Keratinocyte (primary cell): ENCODE measurements around the gene SAMHD1. TPM values are rescaled to one million over a fixed set of nuclear protein-coding genes. Genes with fewer than 3 reads are reported as not detected.
"Not testable (repeated sequence)": the region's sequence is repeated elsewhere in the genome, so short reads cannot be mapped to it uniquely, and the experiment has no call there.

ENCODE experiments used
- DNase-seq: peaks from one replicate; pipeline ENCODE4 v3.0.0-alpha.2; 2011; ENCODE audit warnings: low read depth, missing footprints, low spot score
- FAIRE-seq: peaks from 2 replicates; lab custom pipeline; 2011; peaks lifted over from hg19 to GRCh38; lab: Jason Lieb, UNC
- H2AFZ ChIP-seq: 2 replicates; pipeline ENCODE4 v1.6.0; 2012; ENCODE audit warnings: low read length, control low read depth, inconsistent platforms; ENCODE audit not compliant: control insufficient read depth
- H3K27ac ChIP-seq: 2 replicates; pipeline ENCODE4 v1.5.1; 2011; ENCODE audit warnings: low read length; ENCODE audit not compliant: control insufficient read depth, insufficient read depth
- H3K27me3 ChIP-seq: 3 replicates; pipeline ENCODE4 v1.6.0; 2011; ENCODE audit warnings: low read length; ENCODE audit not compliant: control insufficient read depth, insufficient read depth; ENCODE audit errors: extremely low read depth
- H3K36me3 ChIP-seq, 2 experiments: 2 replicates in 1 of 2; 3 replicates in 1 of 2; pipeline ENCODE4 v1.5.1; 2011; ENCODE audit warnings: low read length in 2 of 2, mild to moderate bottlenecking in 1 of 2; ENCODE audit not compliant: control insufficient read depth in 2 of 2, insufficient read depth in 2 of 2; ENCODE audit errors: extremely low read depth in 1 of 2
- H3K4me1 ChIP-seq: 3 replicates; pipeline ENCODE4 v1.5.1; 2011; ENCODE audit warnings: low read length; ENCODE audit not compliant: control insufficient read depth, insufficient read depth; ENCODE audit errors: extremely low read depth
- H3K4me2 ChIP-seq: 3 replicates; pipeline ENCODE4 v1.6.0; 2011; ENCODE audit warnings: low read depth, low read length; ENCODE audit not compliant: control insufficient read depth, insufficient read depth; ENCODE audit errors: extremely low read depth
- H3K4me3 ChIP-seq, 3 experiments: fragments of 200-600 bp in 1 of 3; sonication (generic) in 1 of 3; 2 replicates in 2 of 3; 3 replicates in 1 of 3; pipeline ENCODE4 v1.5.1; 2011 to 2016; ENCODE audit warnings: low read length in 3 of 3, mild to moderate bottlenecking in 3 of 3, control low read depth in 2 of 3, inconsistent platforms in 1 of 3, low read depth in 1 of 3, mixed read lengths in 1 of 3, mixed run types in 1 of 3, moderate library complexity in 1 of 3; ENCODE audit not compliant: control insufficient read depth in 2 of 3, insufficient read depth in 2 of 3; ENCODE audit errors: extremely low read depth in 1 of 3
- H3K79me2 ChIP-seq: 2 replicates; pipeline ENCODE4 v1.6.0; 2012; ENCODE audit warnings: low read length; ENCODE audit not compliant: control insufficient read depth, insufficient read depth
- H3K9ac ChIP-seq: 3 replicates; pipeline ENCODE4 v1.6.0; 2011; ENCODE audit warnings: low read length; ENCODE audit not compliant: control insufficient read depth, insufficient read depth; ENCODE audit errors: extremely low read depth
- H3K9me1 ChIP-seq: 3 replicates; pipeline ENCODE4 v1.6.0; 2011; ENCODE audit warnings: low read length; ENCODE audit not compliant: control insufficient read depth, insufficient read depth; ENCODE audit errors: extremely low read depth
- H3K9me3 ChIP-seq: 2 replicates; pipeline ENCODE4 v1.5.1; 2012; ENCODE audit warnings: low read depth, low read length; ENCODE audit not compliant: control insufficient read depth
- H4K20me1 ChIP-seq: 3 replicates; pipeline ENCODE4 v1.6.0; 2011; ENCODE audit warnings: low read length; ENCODE audit not compliant: control insufficient read depth, insufficient read depth; ENCODE audit errors: extremely low read depth
- EZH2 ChIP-seq: IDR thresholded peaks from one replicate; pipeline ENCODE4 v1.6.1; 2012; ENCODE audit warnings: inconsistent platforms, mild to moderate bottlenecking, low read length, moderate library complexity
- dilution Hi-C: fragments of 300-500 bp; cut with MboI; formaldehyde crosslinking; loops from one replicate; pipeline ENCODE4 v1.7.0; 2020; ENCODE audit warnings: low sequenced_read_pairs; ENCODE audit not compliant: extremely low pct_ligation_motif_present
- polyA plus RNA-seq, 5 experiments: library from polyadenylated mRNA; depleted of rRNA in 3 of 5; stranded (reverse) in 3 of 5; stranded (forward) in 1 of 5; unstranded in 1 of 5; fragments of >200 nt; gene quantifications; 1 replicate in 1 of 5; 2 replicates in 3 of 5; 3 replicates in 1 of 5; pipeline versions ENCODE4 v1.2.1 to v1.2.3, GENCODE V29; 2011 to 2012; ENCODE audit warnings: missing spikeins in 2 of 5, low read depth in 1 of 5, low replicate concordance in 1 of 5
- TF ChIP-seq, protein P1 (sequence below), 3 experiments: IDR thresholded peaks in 1 of 3; conservative IDR thresholded peaks in 1 of 3; optimal IDR thresholded peaks in 1 of 3; 2 replicates in 2 of 3; 3 replicates in 1 of 3; pipeline versions ENCODE3 to v1.5.1; 2011; ENCODE audit warnings: low read length in 3 of 3, mild to moderate bottlenecking in 3 of 3, moderate library complexity in 2 of 3, control low read depth in 1 of 3, inconsistent platforms in 1 of 3; ENCODE audit not compliant: insufficient read depth in 2 of 3; ENCODE audit errors: extremely low read depth in 1 of 3

Gene SAMHD1
- polyA plus RNA-seq, 1 donor (not counting 4 experiments of a cell fraction or from before 2014, with no cell fraction given), result 26.5 TPM

DNA sequence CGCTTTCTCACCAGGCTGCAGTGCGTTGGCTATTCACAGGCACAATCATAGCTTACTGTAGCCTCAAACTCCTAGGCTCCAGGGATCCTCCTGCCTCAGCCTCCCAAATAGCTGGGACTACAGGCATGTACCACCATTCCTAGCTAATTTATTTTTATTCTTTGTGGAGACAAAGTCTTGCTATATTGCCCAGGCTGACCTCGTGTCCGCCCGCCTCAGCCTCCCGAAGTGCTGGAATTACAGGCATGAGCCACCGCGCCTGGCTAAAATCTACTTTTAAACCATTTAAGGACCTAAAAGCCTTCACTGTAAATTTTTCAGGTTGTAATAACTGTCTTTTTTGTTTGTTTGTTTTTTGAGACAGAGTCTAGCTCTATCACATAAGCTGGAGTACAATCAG lies 15.2 kb downstream of the SAMHD1 start:
- H3K9me3 ChIP-seq, result no peaks in the 10 kb centered on the region
- H3K4me2 ChIP-seq, result no peak overlapping the region
- TF ChIP-seq, protein P1, sequence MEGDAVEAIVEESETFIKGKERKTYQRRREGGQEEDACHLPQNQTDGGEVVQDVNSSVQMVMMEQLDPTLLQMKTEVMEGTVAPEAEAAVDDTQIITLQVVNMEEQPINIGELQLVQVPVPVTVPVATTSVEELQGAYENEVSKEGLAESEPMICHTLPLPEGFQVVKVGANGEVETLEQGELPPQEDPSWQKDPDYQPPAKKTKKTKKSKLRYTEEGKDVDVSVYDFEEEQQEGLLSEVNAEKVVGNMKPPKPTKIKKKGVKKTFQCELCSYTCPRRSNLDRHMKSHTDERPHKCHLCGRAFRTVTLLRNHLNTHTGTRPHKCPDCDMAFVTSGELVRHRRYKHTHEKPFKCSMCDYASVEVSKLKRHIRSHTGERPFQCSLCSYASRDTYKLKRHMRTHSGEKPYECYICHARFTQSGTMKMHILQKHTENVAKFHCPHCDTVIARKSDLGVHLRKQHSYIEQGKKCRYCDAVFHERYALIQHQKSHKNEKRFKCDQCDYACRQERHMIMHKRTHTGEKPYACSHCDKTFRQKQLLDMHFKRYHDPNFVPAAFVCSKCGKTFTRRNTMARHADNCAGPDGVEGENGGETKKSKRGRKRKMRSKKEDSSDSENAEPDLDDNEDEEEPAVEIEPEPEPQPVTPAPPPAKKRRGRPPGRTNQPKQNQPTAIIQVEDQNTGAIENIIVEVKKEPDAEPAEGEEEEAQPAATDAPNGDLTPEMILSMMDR (optimal IDR thresholded peaks at IDR 0.05 in 1 of 3, IDR thresholded peaks at IDR 0.05 in 1 of 3, conservative IDR thresholded peaks at IDR 0.05 in 1 of 3; ENCODE audit: extremely low read depth in 1 of 3, insufficient read depth in 2 of 3, low read length in 3 of 3), result no peak
- TF ChIP-seq EZH2, result no peak
- H3K27me3 ChIP-seq, result no peaks in the 10 kb centered on the region
- FAIRE-seq (no peak), DNase-seq (no peak)
- no peaks in the 10 kb centered on the region for H3K4me1 ChIP-seq
- dilution Hi-C loops, result no loop called here
- H2AFZ ChIP-seq, result no peak overlapping the region
- H3K9ac ChIP-seq, result no peak overlapping the region
- H3K4me3 ChIP-seq, result no peak overlapping the region
- no peaks in the 10 kb centered on the region for H3K36me3 ChIP-seq
- H4K20me1 ChIP-seq, result no peaks in the 10 kb centered on the region
- H3K27ac ChIP-seq, result no peak overlapping the region
- no peaks in the 10 kb centered on the region for H3K79me2 ChIP-seq
- H3K9me1 ChIP-seq, result no peaks in the 10 kb centered on the region

DNA sequence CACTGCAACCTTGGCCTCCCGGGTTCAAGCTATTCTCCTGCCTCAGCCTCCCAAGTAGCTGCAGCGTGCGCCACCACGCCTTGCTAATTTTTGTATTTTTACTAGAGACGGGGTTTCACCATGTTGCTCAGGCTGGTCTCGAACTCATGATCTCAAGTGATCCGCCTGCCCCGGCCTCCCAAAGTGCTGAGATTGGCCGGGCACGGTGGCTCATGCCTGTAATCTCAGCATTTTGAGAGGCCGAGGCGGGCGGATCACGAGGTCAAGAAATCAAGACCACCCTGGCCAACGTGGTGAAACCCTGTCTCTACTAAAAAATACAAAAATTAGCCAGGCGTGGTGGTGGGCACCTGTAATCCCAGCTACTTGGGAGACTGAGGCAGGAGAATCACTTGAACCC lies 17.9 kb downstream of the SAMHD1 start:
- H3K27me3 ChIP-seq, H3K27ac ChIP-seq, dilution Hi-C loops, H3K9me1 ChIP-seq, DNase-seq, H3K36me3 ChIP-seq, H2AFZ ChIP-seq, H3K4me1 ChIP-seq, FAIRE-seq, H3K9ac ChIP-seq, H4K20me1 ChIP-seq, H3K4me3 ChIP-seq, H3K9me3 ChIP-seq, H3K4me2 ChIP-seq, H3K79me2 ChIP-seq: not testable (repeated sequence)
